PC-9 (cell line): ENCODE results near the gene MAPT.

ENCODE experiments used
- CTCF ChIP-seq: fragments of 200-600 bp; sonication (generic); conservative IDR thresholded peaks from 2 replicates; pipeline ENCODE4 v1.6.1; 2017; ENCODE audit warnings: mixed run types, antibody characterized with exemption, mild to moderate bottlenecking, moderate library complexity
- EZH2 ChIP-seq: fragments of 200-600 bp; sonication (generic); IDR thresholded peaks from 2 replicates; pipeline ENCODE4 v1.8.0; 2017; ENCODE audit warnings: antibody characterized with exemption, low read depth

- TF ChIP-seq EZH2 (no peak), CTCF (no peak)
These were observed 150.6 kb downstream of the MAPT start for GRCh38 chr17:46044989-46045388.
